ENCODE results near the gene GUCY1B1.

Gene GUCY1B1

DNA sequence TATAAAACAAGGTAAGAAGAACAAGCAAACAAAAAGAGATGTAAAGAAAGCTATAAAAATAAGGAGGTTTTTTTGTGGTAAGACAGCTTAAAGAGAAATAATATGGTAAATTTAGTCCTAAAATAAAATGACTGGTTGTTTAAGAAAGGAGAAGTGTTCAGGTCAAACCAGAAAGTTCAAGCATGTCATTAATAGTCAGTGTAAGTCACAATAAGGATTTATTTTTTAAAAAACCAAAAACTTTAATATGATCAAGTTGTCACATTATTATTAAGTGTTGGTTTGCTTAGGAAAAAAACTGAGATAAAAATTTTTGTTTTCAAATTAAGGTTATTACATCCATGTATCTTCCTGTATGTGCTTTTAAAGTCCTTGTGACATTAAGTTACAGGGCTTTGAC is 88.1 kb downstream of the GUCY1B1 start:
- DNase-seq (ENCODE audit: low read depth, low spot score), result no peak

DNA sequence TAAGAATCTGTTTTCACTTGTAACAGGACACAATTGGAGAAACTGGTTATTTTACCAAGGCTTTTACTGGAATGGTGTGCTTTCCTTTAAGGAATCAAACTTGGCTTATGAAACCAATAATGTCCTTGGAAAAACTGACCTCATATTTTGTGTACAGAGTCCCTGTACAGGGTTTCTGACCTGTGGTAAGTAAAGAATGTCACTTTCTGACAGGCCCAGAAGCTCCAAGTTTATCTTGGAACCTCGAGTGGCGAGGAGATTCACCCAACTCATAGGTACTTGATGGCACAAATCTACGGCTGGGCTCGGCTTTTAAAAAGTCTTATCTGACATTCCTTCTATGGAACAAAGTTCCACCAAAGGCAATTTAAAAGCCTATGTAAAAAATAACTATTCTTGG is 90.2 kb downstream of the GUCY1B1 start:
- H3K9me3 ChIP-seq (ENCODE audit: low read depth, low read length), result no peaks in the 10 kb centered on the region; the same call in 1 of the 2 replicates
- no peak overlapping the region for H3K27ac ChIP-seq
- TF ChIP-seq POLR2AphosphoS5 (IDR thresholded peaks at IDR 0.05; ENCODE audit: borderline replicate concordance, low read depth, low read length) (no peak), FOXP2 (optimal IDR thresholded peaks at IDR 0.05; ENCODE audit: control extremely low read depth, extremely low read length, insufficient read depth) (no peak), EZH2 (IDR thresholded peaks at IDR 0.05) (no peak)
- no peaks in the 10 kb centered on the region for H3K36me3 ChIP-seq (ENCODE audit: insufficient read depth, low read length)
- no peak overlapping the region for H3K9ac ChIP-seq (ENCODE audit: insufficient read length)
- no peak for DNase-seq (ENCODE audit: low read depth, low spot score)
- no peak overlapping the region for H3K4me3 ChIP-seq

More for the DNA sequence above, 88.1 kb downstream of the GUCY1B1 start:
- no peak overlapping the region for H3K9ac ChIP-seq (ENCODE audit: insufficient read length)
- no peaks in the 10 kb centered on the region; the same call in 1 of the 2 replicates for H3K9me3 ChIP-seq (ENCODE audit: low read depth, low read length)
- H3K27ac ChIP-seq, result no peak overlapping the region
- no peak overlapping the region for H3K4me3 ChIP-seq
- no peaks in the 10 kb centered on the region for H3K36me3 ChIP-seq (ENCODE audit: insufficient read depth, low read length)
- TF ChIP-seq FOXP2 (optimal IDR thresholded peaks at IDR 0.05; ENCODE audit: control extremely low read depth, extremely low read length, insufficient read depth) (no peak), EZH2 (IDR thresholded peaks at IDR 0.05) (no peak), POLR2AphosphoS5 (IDR thresholded peaks at IDR 0.05; ENCODE audit: borderline replicate concordance, low read depth, low read length) (no peak)

DNA sequence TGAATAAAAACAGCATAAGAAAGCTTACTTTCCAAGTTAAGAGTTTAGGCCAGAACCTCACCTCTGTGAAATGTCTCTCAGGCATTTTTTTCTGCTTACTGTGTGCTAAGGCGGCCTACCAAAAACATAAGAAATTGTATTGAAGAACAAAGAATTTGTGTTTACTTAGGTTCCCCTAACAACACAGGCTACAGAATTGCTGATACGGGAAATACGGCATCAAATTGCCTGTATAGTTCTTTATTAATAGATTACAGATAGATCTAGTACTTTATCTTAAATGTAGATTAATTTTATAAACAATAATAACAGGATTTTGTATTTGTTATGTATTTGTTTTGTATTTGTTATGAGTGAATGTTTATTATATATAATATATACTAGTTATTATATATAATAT is 94.4 kb downstream of the GUCY1B1 start:
- no peak overlapping the region for H3K4me3 ChIP-seq
- H3K9ac ChIP-seq (ENCODE audit: insufficient read length), result no peak overlapping the region
- H3K27ac ChIP-seq, result no peak overlapping the region
- H3K36me3 ChIP-seq (ENCODE audit: insufficient read depth, low read length), result no peaks in the 10 kb centered on the region
- no peak for TF ChIP-seq EZH2 (IDR thresholded peaks at IDR 0.05)
- no peak for TF ChIP-seq POLR2AphosphoS5 (IDR thresholded peaks at IDR 0.05; ENCODE audit: borderline replicate concordance, low read depth, low read length)
- no peak for TF ChIP-seq FOXP2 (optimal IDR thresholded peaks at IDR 0.05; ENCODE audit: control extremely low read depth, extremely low read length, insufficient read depth)
- H3K9me3 ChIP-seq (ENCODE audit: low read depth, low read length), result no peaks in the 10 kb centered on the region
- no peak for DNase-seq (ENCODE audit: low read depth, low spot score)

DNA sequence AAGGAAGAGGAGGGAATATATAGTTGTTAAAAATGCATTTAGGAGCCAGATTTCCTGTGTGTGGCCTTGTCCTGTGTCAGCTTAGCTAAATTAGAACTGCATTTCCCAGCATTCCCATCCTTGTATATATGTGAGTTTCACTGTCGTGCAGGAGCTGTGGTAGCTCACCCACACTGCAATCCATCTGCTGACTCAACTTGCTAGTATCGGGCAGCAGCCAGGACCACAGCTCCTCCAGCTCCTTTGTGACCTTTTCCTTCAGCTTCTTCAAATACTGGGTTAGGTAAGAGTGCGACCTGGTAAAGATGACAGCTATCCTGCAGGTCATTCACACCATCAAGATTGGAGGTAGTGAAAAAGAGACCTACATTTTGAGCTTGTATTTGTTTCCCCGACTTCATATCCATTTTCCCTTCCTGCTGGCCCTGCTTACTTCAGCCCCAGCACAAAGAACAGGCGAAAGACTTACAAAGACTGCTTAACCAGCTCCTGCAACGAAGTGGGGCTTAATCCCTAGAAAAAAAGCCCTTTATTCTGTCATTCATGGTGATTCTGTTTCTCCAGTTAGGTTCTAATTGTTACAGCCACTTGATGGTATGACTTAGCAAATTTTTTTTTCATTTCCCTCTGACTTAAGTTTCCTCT is 95.9 kb downstream of the GUCY1B1 start:
- Histone ChIP-seq H3K9ac (ENCODE audit: insufficient read length) (peak overlapping the region; percentile 28), H3K27ac (peak overlapping the region; percentile 70), H3K9me3 (ENCODE audit: low read depth, low read length) (no peaks in the 10 kb centered on the region), H3K36me3 (ENCODE audit: insufficient read depth, low read length) (no peaks in the 10 kb centered on the region), H3K4me3 (peak overlapping the region; percentile 7)
- DNase-seq (ENCODE audit: low read depth, low spot score), result no peak
- TF ChIP-seq FOXP2 (optimal IDR thresholded peaks at IDR 0.05; ENCODE audit: control extremely low read depth, extremely low read length, insufficient read depth), result no peak
- no peak for TF ChIP-seq EZH2 (IDR thresholded peaks at IDR 0.05)
- no peak for TF ChIP-seq POLR2AphosphoS5 (IDR thresholded peaks at IDR 0.05; ENCODE audit: borderline replicate concordance, low read depth, low read length)

DNA sequence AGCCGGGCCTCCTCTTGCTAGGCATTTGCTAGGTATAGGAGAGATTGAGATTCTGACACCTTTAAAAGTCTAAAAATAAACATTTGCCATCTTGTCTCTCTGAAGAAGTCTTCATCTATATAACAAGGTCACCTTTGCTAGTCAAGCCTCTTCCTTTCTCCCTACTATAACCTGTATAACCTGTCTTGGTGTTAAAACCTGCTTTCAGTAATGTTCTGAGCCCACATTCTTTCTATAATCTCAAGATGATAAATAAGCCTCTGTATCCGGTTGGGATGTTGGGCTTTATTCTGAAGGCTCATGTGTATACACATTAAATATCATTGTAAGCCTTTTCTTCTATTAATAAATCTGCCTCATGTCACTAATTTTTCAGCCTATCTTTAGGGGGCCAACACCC is 97.1 kb downstream of the GUCY1B1 start:
- DNase-seq (ENCODE audit: low read depth, low spot score), result no peak
- no peak for TF ChIP-seq FOXP2 (optimal IDR thresholded peaks at IDR 0.05; ENCODE audit: control extremely low read depth, extremely low read length, insufficient read depth)
- no peak for TF ChIP-seq EZH2 (IDR thresholded peaks at IDR 0.05)
- TF ChIP-seq POLR2AphosphoS5 (IDR thresholded peaks at IDR 0.05; ENCODE audit: borderline replicate concordance, low read depth, low read length), result no peak
- Histone ChIP-seq H3K9me3 (ENCODE audit: low read depth, low read length) (no peaks in the 10 kb centered on the region), H3K4me3 (no peak overlapping the region), H3K27ac (no peak overlapping the region), H3K36me3 (ENCODE audit: insufficient read depth, low read length) (no peaks in the 10 kb centered on the region), H3K9ac (ENCODE audit: insufficient read length) (no peak overlapping the region)

Measured in SK-N-MC (cell line).